Cardiac muscle cell (in vitro differentiated cells and primary cell): Measurements from ENCODE around the gene IQCH. TPM values are rescaled to one million over a fixed set of nuclear protein-coding genes. Genes with fewer than 3 reads are reported as not detected.

Experiments used
- DNase-seq, 2 donors: peaks; one replicate each; pipeline versions ENCODE4 v3.0.0 to v3.0.0-alpha.2; 2010 to 2017; ENCODE audit warnings: low read depth in 1 of 2, low spot score in 1 of 2
- H3K27ac ChIP-seq: fragments of 200-600 bp; sonication (generic); 2 replicates; pipeline ENCODE4 v1.5.1; 2016
- H3K27me3 ChIP-seq: fragments of 200-600 bp; sonication (generic); 2 replicates; pipeline ENCODE4 v1.6.0; 2016; ENCODE audit warnings: control low read depth
- H3K36me3 ChIP-seq: fragments of 200-600 bp; sonication (generic); 2 replicates; pipeline ENCODE4 v1.5.1; 2016; ENCODE audit warnings: control low read depth
- H3K4me1 ChIP-seq: fragments of 200-600 bp; sonication (generic); 2 replicates; pipeline ENCODE4 v1.8.1; 2017; ENCODE audit warnings: low read depth, mild to moderate bottlenecking, mixed run types
- H3K4me3 ChIP-seq: fragments of 200-600 bp; sonication (generic); 2 replicates; pipeline ENCODE4 v1.5.1; 2016; ENCODE audit warnings: mild to moderate bottlenecking
- H3K9me3 ChIP-seq: fragments of 200-600 bp; sonication (generic); 2 replicates; pipeline ENCODE4 v1.5.1; 2017; ENCODE audit warnings: low read depth, mild to moderate bottlenecking, control low read depth
- polyA plus RNA-seq: library from polyadenylated mRNA; unstranded; fragments of >200 nt; fragmentation: Nextera tagmentation; extraction: Ambion mirVana; gene quantifications from 2 replicates; pipeline ENCODE4 v1.2.1, GENCODE V29; 2016
- total RNA-seq: library from RNA; depleted of rRNA; stranded (reverse); fragments of >200 nt; gene quantifications from 2 replicates; pipeline ENCODE4 v1.2.3, GENCODE V29; 2016
- TF ChIP-seq, protein P1 (sequence below): IDR thresholded peaks from 2 replicates; pipeline ENCODE4 v1.5.1; 2012; ENCODE audit warnings: low read depth, mild to moderate bottlenecking, low read length

The IQCH gene
- total and polyA plus RNA-seq, 2 experiments from 2014 or later: 5.9 to 6.9 TPM

DNA sequence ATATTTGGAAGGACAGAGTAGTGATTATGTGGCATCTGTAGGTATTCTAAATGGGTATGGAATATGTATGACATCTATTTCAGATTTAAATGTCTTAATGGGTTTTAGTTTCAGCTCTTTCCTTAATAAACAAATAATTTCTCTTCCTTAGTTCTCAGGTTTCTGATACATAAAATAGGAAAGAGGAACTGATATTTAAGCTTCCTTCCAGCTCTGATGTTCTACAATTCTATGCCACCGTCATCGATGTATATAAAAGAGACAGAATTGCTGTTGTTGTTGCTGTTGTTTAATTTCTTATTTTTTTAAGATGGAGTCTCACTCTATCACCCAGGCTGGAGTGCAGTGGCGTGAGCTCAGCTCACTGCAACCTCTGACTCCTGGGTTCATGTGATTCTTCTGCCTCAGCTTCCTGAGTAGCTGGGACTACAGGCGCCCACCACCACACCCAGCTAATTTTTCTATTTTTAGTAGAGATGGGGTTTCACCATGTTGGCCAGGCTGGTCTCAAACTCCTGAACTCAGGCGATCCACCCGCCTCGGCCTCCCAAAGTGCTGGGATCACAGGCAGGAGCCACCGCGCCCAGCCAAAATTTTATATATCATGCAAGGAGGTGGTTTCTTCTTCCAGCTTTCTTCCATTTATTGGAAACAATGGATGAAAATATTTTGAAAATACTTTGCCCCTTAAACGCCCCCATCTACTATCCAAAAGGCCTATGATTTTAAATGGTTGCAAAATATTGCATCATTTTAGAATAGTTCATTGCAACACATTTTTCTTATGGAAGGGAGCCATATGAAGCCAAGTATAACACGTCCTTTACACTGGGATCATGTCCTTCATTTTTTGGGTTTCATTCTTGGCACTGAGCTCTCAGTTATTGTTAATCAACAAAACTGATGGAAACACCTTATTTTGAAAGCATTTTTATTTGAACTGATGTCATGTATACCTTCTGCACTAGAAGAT, 252.5 kb downstream of the IQCH start:
- Histone ChIP-seq H3K4me3 (no peak overlapping the region), H3K27me3 (peaks cover 17% of the 10 kb centered on the region), H3K36me3 (no peaks in the 10 kb centered on the region), H3K9me3 (no peaks in the 10 kb centered on the region), H3K4me1 (no peaks in the 10 kb centered on the region), H3K27ac (no peak overlapping the region)
- DNase-seq: peak in 1 of 2 donors; percentile 81
- TF ChIP-seq, protein P1, sequence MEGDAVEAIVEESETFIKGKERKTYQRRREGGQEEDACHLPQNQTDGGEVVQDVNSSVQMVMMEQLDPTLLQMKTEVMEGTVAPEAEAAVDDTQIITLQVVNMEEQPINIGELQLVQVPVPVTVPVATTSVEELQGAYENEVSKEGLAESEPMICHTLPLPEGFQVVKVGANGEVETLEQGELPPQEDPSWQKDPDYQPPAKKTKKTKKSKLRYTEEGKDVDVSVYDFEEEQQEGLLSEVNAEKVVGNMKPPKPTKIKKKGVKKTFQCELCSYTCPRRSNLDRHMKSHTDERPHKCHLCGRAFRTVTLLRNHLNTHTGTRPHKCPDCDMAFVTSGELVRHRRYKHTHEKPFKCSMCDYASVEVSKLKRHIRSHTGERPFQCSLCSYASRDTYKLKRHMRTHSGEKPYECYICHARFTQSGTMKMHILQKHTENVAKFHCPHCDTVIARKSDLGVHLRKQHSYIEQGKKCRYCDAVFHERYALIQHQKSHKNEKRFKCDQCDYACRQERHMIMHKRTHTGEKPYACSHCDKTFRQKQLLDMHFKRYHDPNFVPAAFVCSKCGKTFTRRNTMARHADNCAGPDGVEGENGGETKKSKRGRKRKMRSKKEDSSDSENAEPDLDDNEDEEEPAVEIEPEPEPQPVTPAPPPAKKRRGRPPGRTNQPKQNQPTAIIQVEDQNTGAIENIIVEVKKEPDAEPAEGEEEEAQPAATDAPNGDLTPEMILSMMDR: no peak

DNA sequence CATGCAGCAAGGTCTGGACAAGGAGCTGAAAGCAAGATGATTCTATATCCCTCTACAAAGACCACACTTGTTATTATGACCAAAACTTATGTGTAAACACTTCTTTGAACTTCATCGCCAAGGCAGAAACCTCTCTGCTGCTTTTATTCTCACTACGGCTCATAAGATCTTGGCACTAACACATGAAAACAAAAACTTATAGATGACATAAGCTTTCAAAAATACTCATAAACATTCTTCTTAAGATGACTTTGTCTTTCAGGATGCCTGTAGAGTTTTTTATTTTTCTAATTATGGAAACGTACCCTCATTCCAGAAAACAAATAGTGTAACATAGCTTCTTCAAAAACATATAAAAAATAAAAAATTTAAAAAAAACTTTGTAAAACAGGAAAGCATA, 253.8 kb downstream of the IQCH start:
- Histone ChIP-seq H3K4me3 (no peak overlapping the region), H3K4me1 (no peaks in the 10 kb centered on the region), H3K36me3 (no peaks in the 10 kb centered on the region), H3K9me3 (no peaks in the 10 kb centered on the region), H3K27me3 (peaks cover 5% of the 10 kb centered on the region), H3K27ac (no peak overlapping the region)
- TF ChIP-seq, protein P1: no peak
- no peak for DNase-seq

DNA sequence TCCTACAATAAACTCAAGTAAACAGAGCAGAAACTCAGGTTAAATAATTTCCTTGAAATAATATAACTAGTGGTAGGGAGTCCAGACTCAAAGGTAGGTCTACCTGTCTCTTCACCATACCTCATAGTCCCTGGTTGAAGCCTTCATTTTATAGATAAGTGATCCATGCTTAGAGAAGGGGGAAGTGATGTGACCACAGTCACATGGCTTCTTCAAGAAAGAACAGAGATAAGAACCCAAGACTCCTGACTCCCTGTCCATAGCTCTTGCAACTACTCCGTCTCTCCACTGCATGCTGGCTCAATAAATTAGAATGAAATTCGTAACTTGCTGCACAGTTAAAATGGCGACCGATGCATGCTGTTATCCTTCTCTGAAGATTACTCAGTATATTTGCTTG, 255.3 kb downstream of the IQCH start:
- Histone ChIP-seq H3K27ac (no peak overlapping the region), H3K9me3 (no peaks in the 10 kb centered on the region), H3K4me1 (no peaks in the 10 kb centered on the region), H3K4me3 (no peak overlapping the region), H3K27me3 (no peaks in the 10 kb centered on the region), H3K36me3 (no peaks in the 10 kb centered on the region)
- TF ChIP-seq, protein P1: no peak
- DNase-seq: no peak

DNA sequence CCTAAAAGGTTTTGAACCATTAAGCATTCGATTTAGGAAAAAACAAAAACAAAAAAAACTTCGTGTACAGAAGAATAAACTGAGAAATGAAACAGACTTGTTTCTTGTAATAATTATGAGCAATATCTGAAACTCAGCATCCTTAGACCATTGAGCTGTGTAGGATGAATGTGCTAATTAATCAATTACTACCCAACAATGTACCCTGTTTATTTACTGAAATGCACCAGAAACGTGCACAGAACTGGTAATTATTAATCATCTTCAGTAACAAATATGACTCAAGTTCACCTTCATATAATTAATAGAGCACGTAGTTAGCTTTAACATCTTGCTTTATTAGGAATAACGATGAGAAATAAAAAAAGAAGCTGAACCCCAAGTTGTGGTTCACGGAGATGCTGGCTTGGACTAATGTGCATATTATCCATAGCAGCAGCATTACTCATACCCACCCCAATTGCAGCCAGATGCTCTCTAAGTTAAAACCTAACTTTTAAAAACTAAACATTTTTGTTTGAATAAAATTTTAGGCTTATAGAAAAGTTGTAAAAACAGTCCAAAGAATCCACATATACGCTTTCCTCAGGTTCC, 256.1 kb downstream of the IQCH start:
- peak in 1 of 2 donors; percentile 59 for DNase-seq
- Histone ChIP-seq H3K27ac (no peak overlapping the region), H3K9me3 (no peaks in the 10 kb centered on the region), H3K36me3 (no peaks in the 10 kb centered on the region), H3K27me3 (no peaks in the 10 kb centered on the region), H3K4me1 (no peaks in the 10 kb centered on the region), H3K4me3 (no peak overlapping the region)
- TF ChIP-seq, protein P1: no peak

DNA sequence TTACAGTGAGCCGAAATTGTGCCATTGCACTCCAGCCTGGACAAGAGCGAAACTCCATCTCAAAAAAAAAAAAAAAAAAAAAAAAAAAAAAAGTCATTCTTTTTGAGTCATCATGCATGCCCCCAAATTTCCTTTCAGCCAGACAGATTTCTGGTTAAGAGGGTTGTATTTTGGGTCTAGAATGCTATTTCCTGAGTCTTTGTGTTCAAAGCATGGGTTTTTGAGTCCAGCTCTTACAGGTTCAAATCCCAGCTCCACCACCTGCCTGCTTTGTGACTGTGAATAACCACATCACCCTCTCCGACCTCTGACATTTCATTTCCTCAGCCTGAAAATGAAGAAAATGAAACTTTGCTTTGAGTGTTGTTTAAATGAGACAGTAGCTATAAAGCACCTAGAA, 257.0 kb downstream of the IQCH start:
- Histone ChIP-seq H3K36me3 (no peaks in the 10 kb centered on the region), H3K4me3 (no peak overlapping the region), H3K27me3 (no peaks in the 10 kb centered on the region), H3K4me1 (no peaks in the 10 kb centered on the region), H3K9me3 (no peaks in the 10 kb centered on the region), H3K27ac (no peak overlapping the region)
- TF ChIP-seq, protein P1: no peak
- no peak for DNase-seq
